AG04450 (cell line): ENCODE measurements around the gene FGFBP2. TPM values are rescaled to one million over a fixed set of nuclear protein-coding genes. Genes with fewer than 3 reads are reported as not detected.

Experiments
- CTCF ChIA-PET: fragments of 300-600, 350-600 bp; formaldehyde crosslinking; extraction: SDS; loops from one replicate; lab custom pipeline; 2022; ENCODE audit warnings: antibody characterized with exemption, inconsistent platforms; lab: Charles Lee
- POLR2A ChIA-PET: fragments of 350-600 bp; formaldehyde crosslinking; extraction: SDS; loops from one replicate; lab custom pipeline; 2021; ENCODE audit warnings: antibody characterized with exemption, inconsistent platforms; lab: Yijun Ruan, JAX
- DNase-seq: peaks from one replicate; pipeline ENCODE4 v3.0.0-alpha.2; 2011; ENCODE audit warnings: low read depth, low spot score
- H3K27ac ChIP-seq: one replicate; pipeline ENCODE4 v1.5.1; 2012; ENCODE audit warnings: low read depth, low read length, control low read depth
- H3K27me3 ChIP-seq: one replicate; pipeline ENCODE4 v1.6.0; 2012; ENCODE audit warnings: low read length; ENCODE audit not compliant: control insufficient read depth, insufficient read depth
- H3K4me3 ChIP-seq: 2 replicates; pipeline ENCODE4 v1.5.1; 2011; ENCODE audit warnings: mild to moderate bottlenecking, low read depth, low read length, control low read depth
- H3K9me3 ChIP-seq: 2 replicates; pipeline ENCODE4 v1.5.1; 2012; ENCODE audit warnings: low read length; ENCODE audit not compliant: control insufficient read depth, insufficient read depth
- polyA minus RNA-seq: library from RNA; depleted of rRNA, polyadenylated mRNA; stranded (reverse); fragments of >200 nt; gene quantifications from 2 replicates; pipeline ENCODE4 v1.2.3, GENCODE V29; 2011; rRNA and poly(A)+ RNA removed
- polyA plus RNA-seq: library from polyadenylated mRNA; depleted of rRNA; stranded (reverse); fragments of >200 nt; gene quantifications from 2 replicates; pipeline ENCODE4 v1.2.3, GENCODE V29; 2011; rRNA removed
- TF ChIP-seq, protein P1 (sequence below): IDR thresholded peaks from 2 replicates; pipeline ENCODE4 v1.5.1; 2011; ENCODE audit warnings: low read depth, low read length, control low read depth, inconsistent platforms

FGFBP2 gene, protein sequence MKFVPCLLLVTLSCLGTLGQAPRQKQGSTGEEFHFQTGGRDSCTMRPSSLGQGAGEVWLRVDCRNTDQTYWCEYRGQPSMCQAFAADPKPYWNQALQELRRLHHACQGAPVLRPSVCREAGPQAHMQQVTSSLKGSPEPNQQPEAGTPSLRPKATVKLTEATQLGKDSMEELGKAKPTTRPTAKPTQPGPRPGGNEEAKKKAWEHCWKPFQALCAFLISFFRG
- polyA plus RNA-seq (not detected in 2 replicates), polyA minus RNA-seq (not detected in 2 replicates)

DNA sequence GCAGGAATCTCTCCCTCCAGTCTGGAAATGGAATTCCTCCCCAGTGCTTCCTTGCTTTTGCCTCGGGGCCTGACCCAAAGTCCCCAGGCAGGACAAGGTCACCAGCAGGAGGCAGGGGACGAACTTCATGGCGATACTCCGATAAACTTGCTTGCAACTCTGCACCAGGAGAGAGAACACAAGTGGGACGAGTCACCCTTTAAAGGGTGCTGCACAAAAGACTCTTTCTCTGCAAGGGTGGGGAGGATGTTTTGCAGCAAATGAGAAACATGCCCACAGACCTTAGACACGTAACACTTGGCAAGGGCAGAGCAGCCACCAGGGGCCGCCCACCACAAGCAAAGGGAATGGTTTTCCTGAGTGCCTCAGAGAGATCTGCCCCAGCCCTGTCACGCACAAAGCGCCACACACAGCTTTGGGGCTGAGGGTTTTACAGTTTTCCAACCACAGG, at the start of gene FGFBP2:
Gene FGFBP2, minus strand, starts transcription at position 175 of the 451 bp plus-strand sequence. Its CDS starts 46 bp downstream, at position 129.
- ChIA-PET POLR2A (no interaction called here), CTCF (interaction anchor here (1.1 to 3.4 kb wide), 5 partner anchors 33 to 301 kb away, joined by 4 to 18 read pairs (median 10); no protein-coding TSS in a partner anchor)
- H3K9me3 ChIP-seq = no peaks in the 10 kb centered on the region
- H3K27ac ChIP-seq = no peak within 1 kb of the TSS
- TF ChIP-seq, protein P1, sequence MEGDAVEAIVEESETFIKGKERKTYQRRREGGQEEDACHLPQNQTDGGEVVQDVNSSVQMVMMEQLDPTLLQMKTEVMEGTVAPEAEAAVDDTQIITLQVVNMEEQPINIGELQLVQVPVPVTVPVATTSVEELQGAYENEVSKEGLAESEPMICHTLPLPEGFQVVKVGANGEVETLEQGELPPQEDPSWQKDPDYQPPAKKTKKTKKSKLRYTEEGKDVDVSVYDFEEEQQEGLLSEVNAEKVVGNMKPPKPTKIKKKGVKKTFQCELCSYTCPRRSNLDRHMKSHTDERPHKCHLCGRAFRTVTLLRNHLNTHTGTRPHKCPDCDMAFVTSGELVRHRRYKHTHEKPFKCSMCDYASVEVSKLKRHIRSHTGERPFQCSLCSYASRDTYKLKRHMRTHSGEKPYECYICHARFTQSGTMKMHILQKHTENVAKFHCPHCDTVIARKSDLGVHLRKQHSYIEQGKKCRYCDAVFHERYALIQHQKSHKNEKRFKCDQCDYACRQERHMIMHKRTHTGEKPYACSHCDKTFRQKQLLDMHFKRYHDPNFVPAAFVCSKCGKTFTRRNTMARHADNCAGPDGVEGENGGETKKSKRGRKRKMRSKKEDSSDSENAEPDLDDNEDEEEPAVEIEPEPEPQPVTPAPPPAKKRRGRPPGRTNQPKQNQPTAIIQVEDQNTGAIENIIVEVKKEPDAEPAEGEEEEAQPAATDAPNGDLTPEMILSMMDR = peak; percentile 57
- no peak within 1 kb of the TSS for H3K4me3 ChIP-seq
- no peak for DNase-seq
- H3K27me3 ChIP-seq = peaks cover 15% of the 10 kb centered on the region

DNA sequence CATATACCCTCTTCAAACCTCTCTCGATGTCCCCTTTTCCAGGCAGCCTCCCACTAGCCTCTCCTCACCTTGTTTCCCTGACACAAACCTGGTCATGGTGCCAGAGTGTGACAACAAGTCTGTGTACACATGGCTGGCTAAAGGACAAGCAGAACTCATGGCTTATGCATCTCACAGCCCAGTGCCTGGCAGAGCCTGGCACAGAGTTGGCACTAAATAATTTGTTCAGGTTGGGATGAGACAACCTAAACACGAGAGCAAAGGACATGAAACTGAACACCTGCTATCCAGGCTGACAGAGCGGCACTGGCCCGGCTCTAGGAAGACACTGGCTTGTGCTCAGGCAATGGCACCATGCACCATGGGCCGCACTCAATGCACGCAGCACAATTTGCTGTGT, 48.2 kb upstream of the FGFBP2 start:
- no peak overlapping the region for H3K27ac ChIP-seq
- POLR2A ChIA-PET = no interaction called here
- peaks cover 19% of the 10 kb centered on the region for H3K27me3 ChIP-seq
- CTCF ChIA-PET = no interaction called here
- DNase-seq = no peak
- TF ChIP-seq, protein P1 = no peak
- no peak overlapping the region for H3K4me3 ChIP-seq
- no peaks in the 10 kb centered on the region for H3K9me3 ChIP-seq

DNA sequence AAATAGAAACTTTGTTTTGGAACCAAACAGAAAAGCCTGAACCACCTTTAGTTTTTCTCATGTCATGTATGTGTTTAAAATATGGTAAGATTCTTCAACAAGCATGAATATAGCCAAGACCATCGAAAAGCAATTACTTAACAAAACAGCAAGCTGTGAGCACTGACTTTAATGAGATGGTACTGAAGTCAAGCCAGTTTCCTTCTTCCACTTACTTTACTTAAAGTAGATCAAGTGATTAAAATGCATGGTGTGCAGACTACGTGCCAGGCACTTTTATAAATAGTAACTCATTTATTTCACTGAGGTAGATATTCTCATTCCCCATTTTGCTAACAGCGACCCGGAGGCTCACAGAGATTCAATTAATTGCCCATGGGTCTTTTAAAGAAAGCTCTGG, 46.2 kb upstream of the FGFBP2 start:
- Histone ChIP-seq H3K9me3 (no peaks in the 10 kb centered on the region), H3K27me3 (peaks cover 29% of the 10 kb centered on the region), H3K27ac (no peak overlapping the region), H3K4me3 (no peak overlapping the region)
- DNase-seq = no peak
- ChIA-PET POLR2A (no interaction called here), CTCF (no interaction called here)
- TF ChIP-seq, protein P1 = no peak

DNA sequence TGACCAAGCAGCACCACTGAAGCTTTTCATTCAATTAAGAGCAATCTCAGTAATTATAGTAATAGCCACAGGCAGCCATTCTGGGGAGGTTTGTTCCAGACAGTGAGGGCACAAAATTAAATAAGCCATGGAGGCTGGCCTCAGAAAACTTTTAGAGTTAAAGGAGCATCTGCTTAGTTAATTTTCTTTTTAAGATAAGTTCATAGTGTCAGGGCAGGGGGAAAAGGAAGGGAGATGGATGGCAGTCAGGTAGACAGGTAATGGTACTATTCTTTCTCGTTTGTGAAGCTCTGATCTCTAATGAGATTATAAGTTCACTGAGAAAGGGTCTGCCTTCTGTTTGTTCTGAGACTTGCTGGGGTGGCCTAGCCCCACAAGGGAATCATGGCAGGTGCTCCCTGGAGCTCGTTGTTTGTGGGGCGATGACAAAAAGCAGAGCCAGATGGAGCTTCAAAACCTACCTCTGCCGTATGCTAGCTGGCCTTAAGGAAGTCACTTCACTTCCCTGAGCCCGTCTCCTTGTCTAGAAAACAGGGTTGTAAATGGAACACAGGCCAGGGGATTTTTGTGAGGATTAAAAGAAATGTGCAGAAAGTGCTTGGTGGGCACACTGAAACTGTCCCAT, 44.6 kb upstream of the FGFBP2 start:
- no peak overlapping the region for H3K4me3 ChIP-seq
- CTCF ChIA-PET = interaction anchor here (1.6 to 1.9 kb wide), 2 partner anchors 202 to 257 kb away, joined by 5 read pairs; no protein-coding TSS in a partner anchor
- POLR2A ChIA-PET = no interaction called here

More for the DNA sequence above, 44.6 kb upstream of the FGFBP2 start:
- H3K9me3 ChIP-seq = no peaks in the 10 kb centered on the region
- TF ChIP-seq, protein P1 = no peak
- DNase-seq = no peak
- H3K27ac ChIP-seq = no peak overlapping the region
- peaks cover 35% of the 10 kb centered on the region for H3K27me3 ChIP-seq
